ENCODE data around the gene DEAF1.

DNA sequence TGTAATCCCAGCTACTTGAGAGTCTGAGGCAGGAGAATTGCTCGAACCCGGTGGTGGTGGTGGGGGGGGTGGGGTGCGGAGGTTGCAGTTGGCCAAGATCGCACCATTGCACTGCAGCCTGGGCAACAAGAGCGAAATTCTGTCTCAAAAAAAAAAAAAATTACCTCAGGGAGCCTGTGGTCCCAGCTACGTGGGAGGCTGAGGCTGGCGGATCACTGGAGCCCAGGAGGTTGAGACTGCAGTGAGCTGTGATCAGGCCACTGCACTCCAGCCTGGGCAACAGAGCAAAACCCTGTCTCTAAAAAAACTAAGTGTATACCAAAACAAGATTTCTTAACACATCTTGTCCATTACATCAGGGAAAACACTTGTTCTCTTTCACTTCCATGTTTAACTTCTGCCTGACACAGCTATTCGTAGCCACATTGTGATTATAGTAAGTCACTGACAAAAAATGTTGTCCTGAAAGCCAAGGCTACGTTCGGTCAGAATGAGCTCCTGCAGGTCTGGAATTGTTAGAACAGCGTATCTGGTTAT, 2.0 kb upstream of the DEAF1 start:
- TF ChIP-seq, protein P1, sequence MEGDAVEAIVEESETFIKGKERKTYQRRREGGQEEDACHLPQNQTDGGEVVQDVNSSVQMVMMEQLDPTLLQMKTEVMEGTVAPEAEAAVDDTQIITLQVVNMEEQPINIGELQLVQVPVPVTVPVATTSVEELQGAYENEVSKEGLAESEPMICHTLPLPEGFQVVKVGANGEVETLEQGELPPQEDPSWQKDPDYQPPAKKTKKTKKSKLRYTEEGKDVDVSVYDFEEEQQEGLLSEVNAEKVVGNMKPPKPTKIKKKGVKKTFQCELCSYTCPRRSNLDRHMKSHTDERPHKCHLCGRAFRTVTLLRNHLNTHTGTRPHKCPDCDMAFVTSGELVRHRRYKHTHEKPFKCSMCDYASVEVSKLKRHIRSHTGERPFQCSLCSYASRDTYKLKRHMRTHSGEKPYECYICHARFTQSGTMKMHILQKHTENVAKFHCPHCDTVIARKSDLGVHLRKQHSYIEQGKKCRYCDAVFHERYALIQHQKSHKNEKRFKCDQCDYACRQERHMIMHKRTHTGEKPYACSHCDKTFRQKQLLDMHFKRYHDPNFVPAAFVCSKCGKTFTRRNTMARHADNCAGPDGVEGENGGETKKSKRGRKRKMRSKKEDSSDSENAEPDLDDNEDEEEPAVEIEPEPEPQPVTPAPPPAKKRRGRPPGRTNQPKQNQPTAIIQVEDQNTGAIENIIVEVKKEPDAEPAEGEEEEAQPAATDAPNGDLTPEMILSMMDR (IDR thresholded peaks at IDR 0.05) = no peak
- no peak for TF ChIP-seq POLR2A (IDR thresholded peaks at IDR 0.05)

Measured in right lobe of liver (tissue), 4 donors.